IMR-90 (cell line): ENCODE measurements around the gene LAMA3. TPM values are rescaled to one million over a fixed set of nuclear protein-coding genes. Genes with fewer than 3 reads are reported as not detected.

Experiments
- ATAC-seq: fragments of 200-7000 bp; cut with Tn5 transposase; 2 replicates; pipeline ENCODE4 v1.9.1; 2020; ENCODE audit warnings: low read depth, mild to moderate bottlenecking, moderate library complexity
- BruUV-seq: library from RNA; stranded (reverse); fragments of 400-500 nt; replicated peaks from 2 replicates; lab custom pipeline; 2021; lab: Mats Ljungman, UMichigan
- CTCF ChIA-PET: fragments of 300-600 bp; formaldehyde crosslinking; extraction: SDS; loops from one replicate; lab custom pipeline; 2021; ENCODE audit warnings: antibody characterized with exemption; lab: Yijun Ruan, JAX
- POLR2A ChIA-PET: fragments of 300-600 bp; sonication (Branson Sonifier 250); formaldehyde crosslinking; loops from one replicate; lab custom pipeline; 2022; ENCODE audit warnings: antibody characterized with exemption; ENCODE audit not compliant: unreplicated experiment; lab: Charles Lee
- DNase-seq: peaks from one replicate; pipeline ENCODE4 v3.0.0; 2013
- H2AFZ ChIP-seq: replicated peaks from 2 replicates; pipeline ENCODE3; 2013; ENCODE audit warnings: low read length, mild to moderate bottlenecking; ENCODE audit not compliant: poor library complexity
- H2AK5ac ChIP-seq: 2 replicates; pipeline ENCODE4 v1.6.1; 2013; ENCODE audit warnings: low read depth, low read length, inconsistent platforms
- H2AK9ac ChIP-seq: replicated peaks from 2 replicates; pipeline ENCODE3; 2013; ENCODE audit warnings: mild to moderate bottlenecking, low read depth, low read length, moderate library complexity; ENCODE audit not compliant: poor library complexity
- H2BK120ac ChIP-seq: 2 replicates; pipeline ENCODE4 v1.6.1; 2013; ENCODE audit warnings: low read depth, low read length, inconsistent platforms
- H2BK15ac ChIP-seq: 3 replicates; pipeline ENCODE4 v1.6.1; 2013; ENCODE audit warnings: low read depth, low read length, inconsistent platforms
- H2BK20ac ChIP-seq: 2 replicates; pipeline ENCODE4 v1.6.1; 2013; ENCODE audit warnings: low read depth, mild to moderate bottlenecking, inconsistent platforms, low read length, moderate library complexity
- H2BK5ac ChIP-seq: 2 replicates; pipeline ENCODE4 v1.6.1; 2013; ENCODE audit warnings: mild to moderate bottlenecking, low read depth, low read length, inconsistent platforms; ENCODE audit not compliant: poor library complexity, severe bottlenecking
- H3K14ac ChIP-seq: replicated peaks from 2 replicates; pipeline ENCODE4 v1.6.1; 2013; ENCODE audit warnings: low read depth, low read length, inconsistent platforms
- H3K18ac ChIP-seq: 2 replicates; pipeline ENCODE4 v1.6.1; 2013; ENCODE audit warnings: low read depth, low read length, control low read depth
- H3K23ac ChIP-seq: 2 replicates; pipeline ENCODE4 v1.6.1; 2013; ENCODE audit warnings: low read depth, low read length, inconsistent platforms
- H3K27ac ChIP-seq: 2 replicates; pipeline ENCODE4 v1.5.1; 2013; ENCODE audit warnings: mild to moderate bottlenecking, control low read depth, low read length; ENCODE audit not compliant: insufficient read depth
- H3K27me3 ChIP-seq: 2 replicates; pipeline ENCODE4 v1.6.1; 2013; ENCODE audit warnings: low read length; ENCODE audit not compliant: control insufficient read depth, insufficient read depth
- H3K36me3 ChIP-seq: 2 replicates; pipeline ENCODE4 v1.6.1; 2013; ENCODE audit warnings: low read length, mixed read lengths; ENCODE audit not compliant: control insufficient read depth, insufficient read depth
- H3K4ac ChIP-seq: 2 replicates; pipeline ENCODE4 v1.6.1; 2013; ENCODE audit warnings: low read depth, low read length, inconsistent platforms
- H3K4me1 ChIP-seq: 2 replicates; pipeline ENCODE4 v1.6.1; 2013; ENCODE audit warnings: low read length, mixed read lengths; ENCODE audit not compliant: control insufficient read depth, insufficient read depth
- H3K4me2 ChIP-seq: 2 replicates; pipeline ENCODE4 v1.6.1; 2013; ENCODE audit warnings: low read depth, mild to moderate bottlenecking, control low read depth, low read length, moderate library complexity
- H3K4me3 ChIP-seq: 2 replicates; pipeline ENCODE4 v1.5.1; 2013; ENCODE audit warnings: low read depth, mild to moderate bottlenecking, control low read depth, low read length, moderate library complexity; ENCODE audit not compliant: insufficient read depth
- H3K56ac ChIP-seq: 2 replicates; pipeline ENCODE4 v1.6.1; 2013; ENCODE audit warnings: low read length, inconsistent platforms; ENCODE audit not compliant: insufficient read depth; ENCODE audit errors: extremely low read depth
- H3K79me1 ChIP-seq, 2 experiments: 2 replicates each; pipeline ENCODE4 v1.6.1; 2013; ENCODE audit warnings: low read length in 2 of 2, inconsistent platforms in 1 of 2, low read depth in 1 of 2
- H3K9ac ChIP-seq: 2 replicates; pipeline ENCODE4 v1.6.1; 2013; ENCODE audit warnings: low read depth, low read length, control low read depth
- H3K9me1 ChIP-seq: 2 replicates; pipeline ENCODE4 v1.6.1; 2013; ENCODE audit warnings: low read length, inconsistent platforms; ENCODE audit not compliant: insufficient read depth
- H3K9me3 ChIP-seq: 2 replicates; pipeline ENCODE4 v1.6.1; 2013; ENCODE audit warnings: low read length; ENCODE audit not compliant: control insufficient read depth, insufficient read depth
- H4K20me1 ChIP-seq: 2 replicates; pipeline ENCODE4 v1.6.1; 2013; ENCODE audit warnings: low read length, inconsistent platforms; ENCODE audit not compliant: insufficient read depth
- H4K5ac ChIP-seq: 2 replicates; pipeline ENCODE4 v1.6.1; 2013; ENCODE audit warnings: mild to moderate bottlenecking, low read depth, low read length, control low read depth
- H4K8ac ChIP-seq, 2 experiments: 2 replicates each; pipeline ENCODE4 v1.6.1; 2013; ENCODE audit warnings: low read depth in 2 of 2, low read length in 2 of 2, control low read depth in 1 of 2, inconsistent platforms in 1 of 2
- H4K91ac ChIP-seq: 2 replicates; pipeline ENCODE4 v1.6.1; 2013; ENCODE audit warnings: low read depth, low read length, inconsistent platforms; ENCODE audit not compliant: insufficient read depth
- CEBPB ChIP-seq: IDR thresholded peaks from 2 replicates; pipeline ENCODE4 v1.6.1; 2012; ENCODE audit warnings: low read depth, low read length, improper control_type of control experiment
- MAFK ChIP-seq: IDR thresholded peaks from 2 replicates; pipeline ENCODE4 v1.6.1; 2012; ENCODE audit warnings: low read depth, low read length, improper control_type of control experiment
- MXI1 ChIP-seq: IDR thresholded peaks from 2 replicates; pipeline ENCODE4 v1.6.1; 2012; ENCODE audit warnings: low read depth, mild to moderate bottlenecking, low read length, moderate library complexity, borderline replicate concordance
- NFE2L2 ChIP-seq: fragments of 150-350 bp; IDR thresholded peaks from 2 replicates; pipeline ENCODE4 v1.6.1; 2016; ENCODE audit warnings: low read depth, mild to moderate bottlenecking, low read length
- POLR2A ChIP-seq: IDR thresholded peaks from 2 replicates; pipeline ENCODE4 v1.6.1; 2012; ENCODE audit warnings: mild to moderate bottlenecking, low read depth, low read length
- RAD21 ChIP-seq: IDR thresholded peaks from 2 replicates; pipeline ENCODE4 v1.6.1; 2012; ENCODE audit warnings: low read length, improper control_type of control experiment
- RFX5 ChIP-seq: IDR thresholded peaks from 2 replicates; pipeline ENCODE4 v1.8.0; 2012; ENCODE audit warnings: low read depth, mild to moderate bottlenecking, low read length, moderate library complexity
- SMC3 ChIP-seq: fragments of 150-350 bp; IDR thresholded peaks from 2 replicates; pipeline ENCODE4 v1.6.1; 2016; ENCODE audit warnings: low read depth, mild to moderate bottlenecking, antibody characterized with exemption, low read length, moderate library complexity
- USF2 ChIP-seq: fragments of 150-350 bp; IDR thresholded peaks from 2 replicates; pipeline ENCODE4 v1.6.1; 2017; ENCODE audit warnings: mild to moderate bottlenecking, antibody characterized with exemption, low read length, low read depth
- WGBS, 2 experiments: methylation state at CpG; one replicate each; pipeline versions ENCODE4 v1.1.5 to v1.1.7; 2013; ENCODE audit warnings: missing lambda C conversion rate in 2 of 2; ENCODE audit not compliant: insufficient read length in 1 of 2; ENCODE audit errors: extremely low coverage in 2 of 2; 5-methylcytosine and 5-hydroxymethylcytosine counted together
- dilution Hi-C: fragments of 300-500 bp; cut with HindIII; formaldehyde crosslinking; loops from one replicate; pipeline ENCODE4 v1.14.3; 2018; ENCODE audit warnings: low sequenced_read_pairs; ENCODE audit not compliant: unreplicated experiment
- in situ Hi-C: fragments of 300-500 bp; cut with MboI; formaldehyde crosslinking; loops from 3 replicates; pipeline ENCODE4 v1.14.3; 2019; ENCODE audit warnings: low sequenced_read_pairs, inconsistent platforms, mixed read lengths
- intact Hi-C: fragments of 100-400 bp; cut with micrococcal nuclease; formaldehyde crosslinking; loops from 2 replicates; pipeline ENCODE4 v1.10.0; 2022
- polyA plus RNA-seq, 3 experiments: library from polyadenylated mRNA; depleted of rRNA; stranded (reverse); fragments of >200 nt; gene quantifications; 2 replicates each; pipeline ENCODE4 v1.2.3, GENCODE V29; 2012; ENCODE audit warnings: low replicate concordance in 1 of 3
- total RNA-seq: library from RNA; depleted of rRNA; stranded (reverse); fragments of >200 nt; gene quantifications from 2 replicates; pipeline ENCODE4 v1.2.3, GENCODE V29; 2012
- TF ChIP-seq, protein P1 (sequence below): conservative IDR thresholded peaks from 2 replicates; pipeline ENCODE4 v1.5.1; 2012; ENCODE audit warnings: mild to moderate bottlenecking, low read depth, low read length, improper control_type of control experiment
- TF ChIP-seq, protein P2 (sequence below): fragments of 150-350 bp; IDR thresholded peaks from 2 replicates; pipeline ENCODE4 v1.6.1; 2016; ENCODE audit warnings: low read depth, mild to moderate bottlenecking, low read length, moderate library complexity, borderline replicate concordance

The LAMA3 gene
- total and polyA plus RNA-seq, 2 of the 4 experiments (the other 2 are of a cell fraction) = 0.18 to 0.19 TPM

- Histone ChIP-seq H3K18ac (no peak overlapping the region), H4K20me1 (no peaks in the 10 kb centered on the region), H2AFZ (no peak overlapping the region), H2BK15ac (no peak overlapping the region), H2AK9ac (no peak overlapping the region), H3K4ac (no peak overlapping the region), H3K9ac (no peak overlapping the region), H2BK5ac (no peak overlapping the region), H3K36me3 (no peaks in the 10 kb centered on the region), H4K5ac (no peak overlapping the region), H3K4me2 (no peak overlapping the region), H4K91ac (no peak overlapping the region), H3K4me1 (no peaks in the 10 kb centered on the region), H3K27ac (no peak overlapping the region), H2BK20ac (no peak overlapping the region), H3K27me3 (no peaks in the 10 kb centered on the region; the same call in none of the 2 replicates), H3K56ac (no peak overlapping the region), H3K9me1 (peaks cover 3% of the 10 kb centered on the region; the same call in 1 of the 2 replicates), H4K8ac (no peak overlapping the region), H3K9me3 (no peaks in the 10 kb centered on the region), H3K79me1 (0 out of 4 replicates have a peak, but pooled peaks cover 0 to 2% of the 10 kb centered on the region in 2 experiments), H2BK120ac (no peak overlapping the region), H2AK5ac (no peak overlapping the region), H3K4me3 (no peak overlapping the region), H3K14ac (no peak overlapping the region), H3K23ac (no peak overlapping the region)
- no peak for TF ChIP-seq CEBPB
- no peak for TF ChIP-seq MAFK
- no peak for TF ChIP-seq USF2
- TF ChIP-seq RFX5 = no peak
- TF ChIP-seq, protein P1, sequence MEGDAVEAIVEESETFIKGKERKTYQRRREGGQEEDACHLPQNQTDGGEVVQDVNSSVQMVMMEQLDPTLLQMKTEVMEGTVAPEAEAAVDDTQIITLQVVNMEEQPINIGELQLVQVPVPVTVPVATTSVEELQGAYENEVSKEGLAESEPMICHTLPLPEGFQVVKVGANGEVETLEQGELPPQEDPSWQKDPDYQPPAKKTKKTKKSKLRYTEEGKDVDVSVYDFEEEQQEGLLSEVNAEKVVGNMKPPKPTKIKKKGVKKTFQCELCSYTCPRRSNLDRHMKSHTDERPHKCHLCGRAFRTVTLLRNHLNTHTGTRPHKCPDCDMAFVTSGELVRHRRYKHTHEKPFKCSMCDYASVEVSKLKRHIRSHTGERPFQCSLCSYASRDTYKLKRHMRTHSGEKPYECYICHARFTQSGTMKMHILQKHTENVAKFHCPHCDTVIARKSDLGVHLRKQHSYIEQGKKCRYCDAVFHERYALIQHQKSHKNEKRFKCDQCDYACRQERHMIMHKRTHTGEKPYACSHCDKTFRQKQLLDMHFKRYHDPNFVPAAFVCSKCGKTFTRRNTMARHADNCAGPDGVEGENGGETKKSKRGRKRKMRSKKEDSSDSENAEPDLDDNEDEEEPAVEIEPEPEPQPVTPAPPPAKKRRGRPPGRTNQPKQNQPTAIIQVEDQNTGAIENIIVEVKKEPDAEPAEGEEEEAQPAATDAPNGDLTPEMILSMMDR = no peak
- TF ChIP-seq NFE2L2 = no peak
- TF ChIP-seq MXI1 = no peak
- no peak for TF ChIP-seq POLR2A
- TF ChIP-seq RAD21 = no peak
- TF ChIP-seq, protein P2, sequence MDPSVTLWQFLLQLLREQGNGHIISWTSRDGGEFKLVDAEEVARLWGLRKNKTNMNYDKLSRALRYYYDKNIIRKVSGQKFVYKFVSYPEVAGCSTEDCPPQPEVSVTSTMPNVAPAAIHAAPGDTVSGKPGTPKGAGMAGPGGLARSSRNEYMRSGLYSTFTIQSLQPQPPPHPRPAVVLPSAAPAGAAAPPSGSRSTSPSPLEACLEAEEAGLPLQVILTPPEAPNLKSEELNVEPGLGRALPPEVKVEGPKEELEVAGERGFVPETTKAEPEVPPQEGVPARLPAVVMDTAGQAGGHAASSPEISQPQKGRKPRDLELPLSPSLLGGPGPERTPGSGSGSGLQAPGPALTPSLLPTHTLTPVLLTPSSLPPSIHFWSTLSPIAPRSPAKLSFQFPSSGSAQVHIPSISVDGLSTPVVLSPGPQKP = no peak
- no peak for TF ChIP-seq SMC3
- no peak for DNase-seq
- intact Hi-C loops (no loop called here), dilution Hi-C loops (no loop called here), in situ Hi-C loops (no loop called here)
- no CpG with 5 or more reads among the region's 3 CpGs for WGBS, 2 experiments
- ATAC-seq = no peak
- BruUV-seq = no TSS peak
- ChIA-PET CTCF (no interaction called here), POLR2A (no interaction called here)
These were observed 179.0 kb downstream of the LAMA3 start for GRCh38 chr18:23868136-23868785.
